ENCODE data around the gene RRAD.
A peak's percentile ranks its signal among the peaks of the same experiment; 100 is the strongest.
"Not testable (repeated sequence)": the region's sequence is repeated elsewhere in the genome, so short reads cannot be mapped to it uniquely, and the experiment has no call there.

Gene RRAD

DNA sequence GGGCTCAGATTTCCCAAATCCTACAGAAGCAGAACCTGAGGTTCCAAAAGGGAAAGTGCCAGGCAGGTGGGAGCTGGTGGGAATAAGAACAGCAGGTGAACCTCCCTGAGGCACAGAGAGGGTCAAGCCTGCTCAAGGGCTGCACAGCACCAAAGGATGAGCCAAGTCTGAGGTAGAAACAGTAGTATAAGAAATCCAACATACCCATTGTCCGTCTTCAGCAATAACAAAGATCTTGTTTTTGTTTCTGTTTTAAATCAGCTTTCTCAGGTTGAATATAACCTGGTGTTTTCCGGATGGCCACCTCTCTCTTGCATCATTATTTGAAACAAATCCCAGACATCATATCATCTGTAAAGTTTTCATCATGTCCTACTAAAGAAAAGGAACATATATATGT is 25.1 kb upstream of the RRAD start:
- DNase-seq: no peak

DNA sequence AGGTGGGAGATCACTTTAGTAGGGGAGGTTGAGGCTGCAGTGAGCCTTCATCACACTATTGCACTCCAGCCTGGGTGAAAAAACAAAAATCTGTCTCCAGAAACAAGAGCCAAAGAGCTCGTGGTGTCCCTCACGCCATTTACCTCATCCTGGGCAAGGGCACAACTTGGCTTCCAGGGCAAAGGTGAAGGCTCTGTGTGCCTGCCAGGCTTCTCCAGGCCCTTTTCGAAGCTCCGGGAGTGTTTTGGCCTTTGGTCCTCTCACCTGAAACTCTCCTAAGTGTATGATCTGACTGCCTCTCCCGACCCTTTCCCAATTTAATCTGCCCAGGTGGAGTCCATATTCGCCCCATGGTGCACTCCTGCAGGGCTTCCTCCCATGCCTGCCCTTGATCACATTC is 24.1 kb upstream of the RRAD start:
- DNase-seq: no peak

DNA sequence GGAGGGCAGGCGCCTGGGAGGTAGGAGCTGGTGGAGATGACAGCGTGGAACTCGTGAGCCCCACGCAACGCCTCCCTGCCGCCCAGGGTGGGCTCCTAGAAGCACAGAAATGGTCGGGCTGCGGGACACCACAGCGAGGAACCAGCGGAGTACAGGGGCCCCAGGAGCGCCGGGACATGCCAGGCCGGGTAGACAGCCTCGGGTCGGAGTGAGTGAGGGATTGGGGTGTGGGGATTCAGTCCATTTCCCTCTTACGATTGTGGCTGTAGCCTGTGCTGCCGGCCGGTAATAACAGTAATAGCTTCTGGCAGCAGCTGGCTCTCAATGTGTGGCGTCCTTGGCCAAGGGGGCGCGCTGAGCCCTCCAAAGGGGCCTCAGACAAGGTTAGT is 23.5 kb upstream of the RRAD start:
- DNase-seq: no peak

GRCh38 chr16:66948134-66948836 is 22.9 kb upstream of the RRAD start:
- DNase-seq: no peak

DNA sequence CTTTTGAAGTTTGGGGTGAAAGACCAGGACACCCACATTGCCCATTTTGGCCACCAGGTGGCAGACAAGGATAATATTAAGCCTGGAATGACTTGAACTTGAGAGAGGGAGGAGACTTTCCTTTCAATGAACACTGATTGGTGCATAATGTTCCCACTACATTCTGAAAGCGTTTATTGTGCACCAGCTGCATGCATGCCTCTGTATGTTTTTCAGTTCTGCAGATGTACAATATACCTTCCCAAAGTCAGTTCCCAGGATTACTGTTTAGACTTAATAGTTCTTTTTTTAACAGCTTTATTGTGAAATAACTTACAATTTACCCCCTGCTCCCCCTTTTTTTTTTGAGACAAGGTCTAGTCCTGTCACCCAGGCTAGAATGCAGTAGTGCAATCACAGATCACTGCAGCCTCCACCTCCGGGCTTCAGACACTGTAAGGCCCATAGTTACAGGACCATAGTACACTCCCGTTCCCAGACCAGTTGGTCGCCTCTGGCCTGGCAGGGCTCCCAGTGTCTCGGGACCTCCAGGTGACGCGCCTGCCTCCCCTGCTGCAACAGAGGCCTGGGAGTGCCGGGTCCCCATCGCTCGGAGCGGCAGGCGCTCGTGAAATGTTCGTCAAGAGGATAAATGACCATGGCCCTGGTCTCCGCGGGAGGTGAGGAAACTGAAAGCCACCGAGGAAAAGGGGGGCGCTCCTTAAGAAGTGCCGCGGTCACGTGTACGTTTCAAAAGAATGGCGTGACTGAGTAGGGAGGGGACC is 22.1 kb upstream of the RRAD start:
- peak; percentile 68 for DNase-seq

DNA sequence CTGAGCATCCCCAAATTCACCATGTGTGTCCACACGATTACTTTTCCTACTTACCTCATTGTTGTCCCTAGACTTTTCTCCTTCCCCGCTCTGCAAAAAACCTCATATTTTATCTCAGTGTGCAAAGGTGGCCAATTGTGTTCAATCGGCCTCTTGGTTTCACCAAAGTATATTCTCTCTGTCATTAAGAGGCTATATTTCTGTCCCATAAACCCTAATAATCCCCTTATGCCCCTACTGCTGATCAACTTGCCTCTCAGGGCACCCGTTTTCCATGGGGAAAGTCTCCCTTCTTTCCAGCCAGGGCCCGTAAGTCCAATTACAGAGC is 21.6 kb upstream of the RRAD start:
- no peak for DNase-seq

- DNase-seq: no peak
Measured at GRCh38 chr16:66946541-66946940, 21.2 kb upstream of the RRAD start.

DNA sequence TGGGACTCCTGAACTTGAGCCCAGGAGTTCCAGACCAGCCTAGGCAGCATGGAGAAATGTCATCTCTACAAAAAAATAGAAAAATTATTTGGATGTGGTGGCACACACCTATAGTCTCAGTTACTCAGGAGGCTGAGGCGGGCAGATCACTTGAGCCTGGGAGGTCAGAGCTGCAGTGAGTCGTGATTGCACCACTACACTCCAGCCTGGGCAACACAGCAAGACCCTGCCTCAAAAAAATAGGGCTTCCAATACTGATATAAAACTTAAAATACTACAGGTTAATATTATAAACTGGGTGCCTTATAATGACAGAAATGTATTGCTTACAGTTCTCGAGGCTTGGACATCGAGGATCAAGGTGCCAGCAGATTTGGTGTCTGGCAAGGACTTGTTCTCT is 20.6 kb upstream of the RRAD start:
- no peak for DNase-seq

DNA sequence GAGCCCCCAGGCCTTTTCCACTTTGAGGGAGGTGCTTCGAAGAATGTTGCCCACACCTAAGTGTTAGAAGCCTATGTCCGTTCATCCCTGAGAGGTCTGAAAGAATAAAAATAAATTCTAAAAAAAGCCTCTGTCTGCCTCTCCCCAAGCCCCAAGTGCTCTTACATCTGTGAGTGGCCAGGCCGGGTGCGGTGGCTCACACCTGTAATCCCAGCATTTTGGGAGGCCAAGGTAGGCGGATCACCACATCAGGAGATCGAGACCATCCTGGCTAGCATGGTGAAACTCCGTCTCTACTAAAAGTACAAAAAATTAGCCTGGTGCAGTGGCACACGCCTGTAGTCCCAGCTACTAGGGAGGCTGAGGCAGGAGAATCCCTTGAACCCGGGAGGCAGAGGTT is 19.6 kb upstream of the RRAD start:
- not testable (repeated sequence) for DNase-seq

DNA sequence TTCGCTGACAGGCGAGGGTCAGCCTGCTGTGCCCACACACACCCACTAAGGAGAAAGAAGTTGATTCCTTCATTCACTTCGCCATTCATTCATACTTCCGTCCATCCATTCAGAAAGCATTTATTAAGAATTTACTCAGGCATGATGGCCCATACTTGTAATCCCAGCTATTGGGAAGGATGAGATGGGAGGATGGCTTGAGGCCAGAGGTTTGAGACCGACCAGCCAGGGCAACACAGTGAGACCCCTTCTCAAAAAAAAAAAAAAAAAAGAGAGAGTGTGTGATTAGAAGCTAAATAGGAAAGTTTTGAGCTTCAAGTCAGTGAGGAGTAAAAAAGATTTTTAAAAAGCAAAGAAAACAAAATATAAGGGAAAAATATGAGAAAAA is 18.7 kb upstream of the RRAD start:
- no peak for DNase-seq

- no peak for DNase-seq
Measured at GRCh38 chr16:66943426-66944053, 18.2 kb upstream of the RRAD start.

DNA sequence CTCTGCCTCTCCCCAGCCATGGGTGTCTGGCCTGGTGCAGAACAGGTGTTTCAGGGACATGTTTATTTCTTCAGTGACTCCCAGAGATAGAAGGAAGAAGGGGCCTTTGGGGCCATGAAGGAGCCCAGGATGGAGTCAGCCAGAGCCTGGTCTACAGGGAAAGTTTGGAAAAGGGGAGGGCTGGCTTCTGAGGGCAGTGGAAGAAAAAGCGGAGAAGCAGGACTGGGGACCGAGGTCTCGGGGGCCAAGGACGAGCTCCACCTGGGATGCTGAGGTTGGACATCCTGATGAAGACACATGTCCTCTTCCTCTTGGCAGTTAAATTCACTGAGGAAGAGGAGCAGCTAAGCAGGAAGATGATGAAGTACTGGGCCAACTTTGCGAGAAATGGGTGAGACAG is 17.6 kb upstream of the RRAD start:
- no peak for DNase-seq

DNA sequence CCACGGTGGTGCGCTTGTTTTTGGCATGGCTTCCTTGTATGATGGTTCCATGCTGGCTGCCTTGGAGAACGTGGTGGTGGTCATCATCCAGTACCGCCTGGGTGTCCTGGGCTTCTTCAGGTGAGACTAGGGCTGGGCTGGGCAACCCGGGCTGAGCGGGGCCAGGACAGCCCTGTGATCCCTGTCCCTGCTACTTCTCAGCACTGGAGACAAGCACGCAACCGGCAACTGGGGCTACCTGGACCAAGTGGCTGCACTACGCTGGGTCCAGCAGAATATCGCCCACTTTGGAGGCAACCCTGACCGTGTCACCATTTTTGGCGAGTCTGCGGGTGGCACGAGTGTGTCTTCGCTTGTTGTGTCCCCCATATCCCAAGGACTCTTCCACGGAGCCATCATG is 14.9 kb upstream of the RRAD start:
- DNase-seq: no peak

- no peak for DNase-seq
Measured at GRCh38 chr16:66939366-66939765, 14.0 kb upstream of the RRAD start.

DNA sequence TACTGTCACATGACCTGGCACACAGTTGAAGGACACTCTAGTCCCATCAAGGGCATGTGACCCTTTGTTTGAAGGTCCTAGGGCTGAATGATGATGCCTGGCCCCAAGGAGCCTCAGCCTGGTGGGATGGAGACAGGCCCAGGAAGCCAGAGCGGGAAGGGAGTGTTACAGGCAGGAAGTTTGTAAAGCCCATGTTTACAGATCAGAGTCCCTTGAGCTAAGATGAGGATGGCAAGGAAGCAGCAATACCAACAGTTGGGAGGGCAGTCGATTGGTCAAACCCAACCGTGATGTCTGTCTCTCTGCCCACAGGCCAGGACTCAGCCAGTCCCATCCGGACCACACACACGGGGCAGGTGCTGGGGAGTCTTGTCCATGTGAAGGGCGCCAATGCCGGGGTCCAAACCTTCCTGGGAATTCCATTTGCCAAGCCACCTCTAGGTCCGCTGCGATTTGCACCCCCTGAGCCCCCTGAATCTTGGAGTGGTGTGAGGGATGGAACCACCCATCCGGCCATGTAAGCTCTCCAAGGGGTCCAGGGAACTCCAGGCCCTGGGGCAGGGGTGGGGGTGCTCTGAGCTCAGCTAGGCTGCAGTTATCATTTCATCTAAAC is 12.5 kb upstream of the RRAD start:
- DNase-seq: no peak

DNA sequence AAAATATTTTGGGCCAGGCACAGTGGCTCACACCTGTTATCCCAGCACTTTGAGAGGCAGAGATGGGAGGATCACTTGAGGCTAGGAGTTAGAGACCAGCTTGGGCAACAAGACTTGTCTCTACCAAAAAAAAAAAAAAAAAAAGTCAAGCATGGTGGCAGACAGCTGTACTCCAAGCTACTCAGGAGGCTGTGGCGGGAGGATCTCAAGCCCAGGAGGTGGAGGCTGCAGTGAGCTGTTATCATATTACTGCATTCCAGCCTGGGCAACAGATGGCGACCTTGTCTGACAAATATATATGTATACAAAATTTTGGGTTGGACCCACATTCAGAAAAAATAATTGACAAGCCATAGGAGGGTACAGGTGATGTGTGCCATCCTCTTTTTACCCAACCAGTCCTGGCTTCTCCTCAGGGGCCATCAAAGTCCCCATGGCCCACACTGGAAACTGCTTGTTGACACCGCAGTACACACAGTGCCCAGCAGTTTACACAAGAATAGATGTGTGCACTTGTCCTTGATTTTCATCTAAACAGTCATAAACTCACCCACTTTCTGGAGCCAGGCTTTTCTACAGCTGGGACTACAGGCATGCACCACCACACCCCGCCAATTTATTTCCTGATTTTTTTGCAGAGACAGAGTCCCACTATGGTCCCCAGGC is 11.7 kb upstream of the RRAD start:
- no peak for DNase-seq

DNA sequence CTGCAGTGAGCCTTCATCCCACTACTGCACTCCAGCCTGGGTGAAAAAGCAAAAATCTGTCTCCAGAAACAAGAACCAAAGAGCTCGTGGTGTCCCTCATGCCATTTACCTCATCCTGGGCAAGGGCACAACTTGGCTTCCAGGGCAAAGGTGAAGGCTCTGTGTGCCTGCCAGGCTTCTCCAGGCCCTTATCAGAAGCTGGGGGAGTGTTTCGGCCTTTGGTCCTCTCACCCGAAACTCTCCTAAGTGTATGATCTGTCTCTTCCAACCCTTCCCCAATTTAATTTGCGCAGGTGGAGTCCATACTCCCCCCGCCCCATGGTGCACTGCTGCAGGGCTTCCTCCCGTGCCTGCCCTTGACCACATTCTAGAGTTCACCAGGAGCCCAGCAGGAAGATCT is 11.1 kb upstream of the RRAD start:
- DNase-seq: no peak

- DNase-seq: no peak
Measured at GRCh38 chr16:66935314-66936011, 10.1 kb upstream of the RRAD start, which contains the start of gene CES2. Gene CES2, plus strand, starts transcription at chr16:66935516. Its CDS starts 120 bp downstream, at chr16:66935636.

- not testable (repeated sequence) for DNase-seq
Measured at GRCh38 chr16:66934839-66935313, 9.5 kb upstream of the RRAD start.

DNA sequence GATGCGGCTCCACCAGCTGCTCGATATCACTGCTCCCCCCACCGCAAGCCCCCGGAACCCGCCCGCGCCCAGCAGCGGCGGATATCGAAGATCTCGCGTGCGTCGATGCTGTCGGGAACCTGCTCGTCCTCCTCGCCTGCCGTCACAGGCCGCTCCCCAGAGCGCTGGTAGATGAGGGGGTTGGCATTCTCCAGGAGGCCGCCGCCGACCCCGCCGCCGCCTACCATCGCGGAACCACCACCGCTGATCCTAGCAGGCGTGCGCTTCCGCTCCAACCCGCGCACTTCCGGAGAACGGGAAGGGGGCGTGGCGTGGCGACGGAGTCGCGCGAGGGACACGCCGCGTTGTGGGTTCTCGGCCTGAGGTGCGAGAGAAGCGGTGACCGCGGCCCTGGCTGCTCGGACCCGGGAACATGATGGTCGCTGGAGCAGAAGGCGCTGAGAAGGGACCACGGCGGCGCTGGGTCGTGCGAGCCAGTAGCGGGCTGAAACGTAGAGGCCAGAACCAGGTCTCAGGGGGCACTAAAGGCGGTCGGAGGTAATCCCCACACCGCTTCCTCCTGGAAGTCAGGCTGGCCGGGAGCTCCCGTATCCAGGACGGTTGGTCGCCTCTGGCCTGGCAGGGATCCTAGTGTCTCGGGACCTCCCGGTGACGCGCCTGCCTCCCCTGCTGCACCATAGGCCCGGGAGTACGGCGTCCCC is 9.0 kb upstream of the RRAD start, which contains the start of gene CIAO2B:
Gene CIAO2B, minus strand, starts transcription at position 265 of the 701 bp plus-strand sequence. Its CDS starts 38 bp downstream, at position 227.
- DNase-seq: peak; percentile 85

GRCh38 chr16:66933776-66934137 is 8.4 kb upstream of the RRAD start:
- peak; percentile 68 for DNase-seq

GRCh38 chr16:66932076-66932475 is 6.7 kb upstream of the RRAD start:
- DNase-seq: no peak
